NCI-H2029 (cell line): Measurements from ENCODE around the gene OTOF.

Experiments used
- DNase-seq: peaks from one replicate; lab custom pipeline; 2025; lab: John Stamatoyannopoulos, UW

The OTOF gene

DNA sequence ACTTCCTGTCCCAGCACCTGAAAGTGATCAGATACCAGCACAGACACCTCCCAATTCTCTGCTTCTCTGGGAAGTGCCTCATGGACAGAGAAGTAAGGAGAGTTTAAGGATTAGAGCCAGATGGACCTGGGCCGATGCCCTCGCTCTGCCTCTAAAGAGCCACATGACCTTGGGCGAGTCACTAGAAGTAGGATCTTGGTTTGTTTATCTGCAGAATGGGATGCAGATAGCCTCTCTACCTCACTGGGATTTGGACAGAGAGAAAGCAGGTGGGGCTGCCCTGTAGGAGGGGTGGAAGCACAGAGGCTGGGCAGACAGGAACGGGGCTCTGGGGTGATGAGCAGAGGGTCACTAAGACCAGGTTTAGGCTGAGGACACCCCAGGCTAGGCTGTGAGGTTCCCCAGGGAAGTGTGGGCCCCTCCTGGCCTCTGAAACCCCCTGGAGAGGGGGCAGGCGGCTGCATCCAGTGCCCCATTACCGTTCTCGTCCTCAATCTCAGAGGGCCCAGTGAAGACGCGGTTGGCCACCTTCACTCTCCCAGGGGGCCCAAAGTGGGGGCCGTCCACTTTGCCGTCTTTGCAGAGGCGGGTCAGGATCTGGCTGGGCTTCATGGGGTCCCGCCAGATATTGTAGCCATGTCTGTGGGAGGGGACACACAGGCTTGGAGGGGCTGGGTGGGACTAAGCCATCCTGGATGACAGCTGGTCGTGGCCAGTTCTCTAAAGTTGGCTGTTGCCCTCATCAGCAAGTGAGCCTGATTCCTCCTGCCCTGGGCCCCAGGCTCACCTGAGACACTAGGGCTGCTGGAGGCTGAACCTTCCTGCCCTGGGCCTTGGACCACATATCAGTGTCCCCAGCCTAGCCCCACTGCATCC lies 13.3 kb downstream of the OTOF start:
- DNase-seq: no peak

- no peak for DNase-seq
Measured at GRCh38 chr2:26463244-26464192, 14.4 kb downstream of the OTOF start.

- DNase-seq: peak; percentile 5
Measured at GRCh38 chr2:26462511-26463243, 15.2 kb downstream of the OTOF start.

DNA sequence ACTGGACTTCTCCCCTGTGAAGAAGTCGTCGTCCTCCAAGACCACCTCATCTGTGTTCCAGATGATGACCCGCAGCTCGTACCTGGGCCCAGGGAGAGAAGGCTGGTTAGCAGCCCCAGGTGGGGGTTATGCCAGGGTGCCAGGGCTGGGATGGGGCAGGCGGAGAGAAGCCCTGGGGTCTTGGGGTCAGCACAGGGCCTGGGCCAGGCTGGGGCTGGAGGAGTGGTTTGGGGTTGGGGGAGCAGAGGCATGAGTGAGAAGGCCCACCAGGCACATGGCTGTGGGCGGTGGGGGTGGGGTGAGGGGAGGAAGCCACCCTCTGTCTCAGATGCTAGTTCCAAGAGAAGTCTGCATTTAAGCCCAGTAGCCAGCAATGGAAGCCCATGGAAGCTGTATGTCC lies 15.8 kb downstream of the OTOF start:
- DNase-seq: no peak

DNA sequence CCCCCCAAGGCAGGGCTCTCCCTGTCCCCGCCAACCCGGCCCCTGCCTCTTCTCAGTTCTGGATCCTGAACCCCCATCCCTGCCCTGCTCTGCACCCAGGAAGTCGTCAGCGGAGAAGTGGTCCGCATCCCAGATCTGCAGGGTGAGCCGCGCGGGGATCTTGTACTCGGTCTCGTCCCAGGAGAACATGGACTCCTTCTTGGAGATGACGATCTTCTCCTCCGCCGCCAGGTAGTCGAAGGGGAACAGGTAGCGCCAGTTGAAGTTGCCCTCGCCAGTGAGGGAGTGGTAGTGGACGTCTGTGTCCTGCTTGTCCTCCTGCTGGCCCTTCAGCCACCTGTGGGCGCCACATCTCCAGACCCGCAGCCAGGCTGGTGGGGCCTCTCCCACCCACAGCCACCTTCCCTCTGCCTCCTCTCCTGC lies 16.3 kb downstream of the OTOF start:
- no peak for DNase-seq

GRCh38 chr2:26460613-26461031 lies 17.3 kb downstream of the OTOF start:
- DNase-seq: no peak

- no peak for DNase-seq
Measured at GRCh38 chr2:26459991-26460612, 17.8 kb downstream of the OTOF start.

DNA sequence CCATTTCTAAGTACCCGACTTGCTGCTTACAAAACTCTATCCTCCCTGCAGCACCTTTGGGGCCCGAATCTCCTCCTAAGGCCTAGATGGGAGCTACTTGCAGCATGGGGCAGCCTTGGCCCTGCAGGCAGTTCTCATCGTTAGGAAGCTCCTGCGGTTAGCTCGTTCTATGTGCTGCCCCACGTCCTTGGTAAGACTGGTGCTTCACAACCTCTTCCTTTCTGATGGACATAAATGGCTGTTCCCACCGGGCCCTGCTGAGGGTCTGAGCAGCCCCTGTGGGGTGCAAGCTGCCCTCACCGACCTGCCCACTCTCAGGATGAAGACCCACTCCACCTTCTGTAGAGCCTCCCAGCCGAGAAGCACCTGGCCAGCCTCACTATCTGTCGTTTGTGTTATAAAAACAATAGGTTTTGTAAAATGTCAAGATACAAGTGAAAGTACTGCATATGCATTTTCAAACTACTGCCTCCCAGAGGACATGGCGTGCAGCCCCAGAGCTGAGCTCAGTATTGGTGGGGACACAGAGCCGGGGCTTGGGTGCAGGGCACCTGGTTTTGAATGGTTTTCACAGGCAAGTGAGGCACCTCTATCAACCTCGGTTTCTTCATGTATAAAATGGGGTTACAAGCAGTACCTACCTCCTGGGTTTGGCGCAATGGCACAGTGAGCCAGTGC lies 19.4 kb downstream of the OTOF start:
- DNase-seq: no peak

- DNase-seq: no peak
Measured at GRCh38 chr2:26457695-26458364, 20.1 kb downstream of the OTOF start.

DNA sequence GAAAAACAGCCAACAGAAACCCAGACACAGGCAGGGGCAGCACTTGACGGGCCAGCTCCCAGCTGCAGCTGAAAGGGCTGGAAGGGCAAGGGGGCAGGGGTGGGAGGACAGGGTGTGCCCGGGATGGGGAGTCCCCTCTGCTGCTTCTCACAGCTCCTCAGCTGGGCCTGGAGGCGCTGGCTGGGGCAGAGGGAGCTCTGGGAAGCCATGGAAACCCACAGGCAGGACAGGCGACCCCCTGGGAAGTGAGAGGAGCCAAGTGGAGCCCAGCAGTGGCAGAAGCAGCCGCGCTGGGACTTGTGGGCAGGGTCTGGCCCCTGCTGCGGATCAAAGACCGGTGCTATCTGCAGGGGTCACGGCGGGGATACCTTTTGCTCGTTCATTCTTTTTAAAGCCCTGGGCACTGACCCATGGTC lies 20.7 kb downstream of the OTOF start:
- no peak for DNase-seq

- no peak for DNase-seq
Measured at GRCh38 chr2:26456440-26457250, 21.3 kb downstream of the OTOF start.

DNA sequence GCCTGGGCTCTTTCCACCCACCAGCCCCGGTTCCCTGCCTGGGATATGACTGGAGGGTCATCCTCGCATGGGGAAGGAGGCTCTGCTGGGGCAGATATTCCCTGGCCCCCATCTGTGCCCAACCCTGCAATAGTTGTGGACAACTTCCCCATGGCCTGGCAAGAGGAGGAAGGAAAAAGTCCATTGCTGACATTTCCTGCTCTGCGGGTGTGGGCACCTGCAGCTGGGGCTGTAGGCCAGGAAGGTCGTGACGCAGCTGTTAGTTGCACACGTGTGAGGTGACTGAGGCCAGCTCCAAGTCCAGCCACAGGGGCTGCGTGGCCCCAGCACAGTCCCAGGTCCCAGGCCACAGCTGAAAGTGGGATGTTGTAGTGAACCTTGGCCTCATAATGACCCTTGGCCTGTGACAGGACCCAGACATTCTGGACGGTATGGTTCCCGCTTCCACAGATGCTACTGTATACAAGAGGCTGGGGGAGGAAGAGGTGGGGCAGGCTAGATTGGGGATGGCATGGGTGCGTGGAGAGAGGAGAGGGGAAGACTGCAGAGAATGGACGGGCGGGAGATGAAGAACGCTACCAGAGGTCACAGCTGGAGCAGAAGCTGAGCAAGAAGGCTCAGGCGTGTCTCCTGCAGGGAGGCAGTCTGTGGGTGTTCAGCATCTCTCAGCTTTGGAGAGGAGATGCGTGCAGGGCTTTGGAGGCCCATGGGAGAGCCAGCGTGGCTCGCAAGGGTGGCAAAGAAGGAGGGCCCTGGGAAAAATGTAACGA lies 22.1 kb downstream of the OTOF start:
- no peak for DNase-seq

- no peak for DNase-seq
Measured at GRCh38 chr2:26455037-26455669, 22.8 kb downstream of the OTOF start.

DNA sequence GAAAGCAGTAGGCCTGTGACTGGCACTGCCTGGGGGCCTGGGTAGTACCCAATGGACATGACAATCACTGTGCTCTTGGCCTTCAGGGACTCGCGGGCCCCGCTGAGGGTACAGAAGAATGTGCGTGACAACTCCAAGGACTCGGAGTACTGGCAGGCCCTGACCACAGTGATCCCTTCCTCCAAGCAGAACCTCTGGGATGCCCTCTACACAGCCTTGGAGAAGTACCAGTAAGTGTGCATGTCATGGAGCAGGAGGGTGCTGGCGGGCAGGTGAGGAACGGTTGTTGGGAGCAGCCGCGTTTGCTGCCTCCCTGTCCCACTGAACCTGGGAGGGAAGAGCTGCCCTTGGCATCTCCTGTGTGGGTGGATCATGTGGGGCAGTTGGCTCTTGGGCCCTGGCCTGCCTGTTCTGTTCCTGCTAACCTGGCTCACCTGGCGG lies 23.3 kb downstream of the OTOF start:
- no peak for DNase-seq

- DNase-seq: no peak
Measured at GRCh38 chr2:26453421-26454329, 24.2 kb downstream of the OTOF start.

GRCh38 chr2:26451700-26452099 lies 26.2 kb downstream of the OTOF start:
- DNase-seq: no peak

- DNase-seq: no peak
Measured at GRCh38 chr2:26450031-26450635, 27.8 kb downstream of the OTOF start.
